Fibroblast of lung (primary cell): ENCODE measurements around the gene MRPL53. TPM values are rescaled to one million over a fixed set of nuclear protein-coding genes. Genes with fewer than 3 reads are reported as not detected.

Experiments
- DNase-seq, 2 donors: peaks; one replicate each; pipeline versions ENCODE4 v3.0.0 to v3.0.0-alpha.2; 2010; ENCODE audit warnings: low read depth in 2 of 2
- H2AFZ ChIP-seq: 2 replicates; pipeline ENCODE4 v1.5.1; 2012; ENCODE audit warnings: low read length, control low read depth, inconsistent platforms
- H3K27ac ChIP-seq: 2 replicates; pipeline ENCODE4 v1.5.1; 2011; ENCODE audit warnings: low read length, control low read depth; ENCODE audit not compliant: insufficient read depth
- H3K27me3 ChIP-seq: 2 replicates; pipeline ENCODE4 v1.5.1; 2011; ENCODE audit warnings: mild to moderate bottlenecking, low read length; ENCODE audit not compliant: control insufficient read depth, insufficient read depth
- H3K36me3 ChIP-seq: 2 replicates; pipeline ENCODE4 v1.5.1; 2011; ENCODE audit warnings: low read length; ENCODE audit not compliant: control insufficient read depth, insufficient read depth
- H3K4me1 ChIP-seq: 2 replicates; pipeline ENCODE4 v1.5.1; 2011; ENCODE audit warnings: low read length; ENCODE audit not compliant: control insufficient read depth, insufficient read depth; ENCODE audit errors: extremely low read depth
- H3K4me2 ChIP-seq: 2 replicates; pipeline ENCODE4 v1.5.1; 2011; ENCODE audit warnings: low read length, control low read depth; ENCODE audit not compliant: insufficient read depth; ENCODE audit errors: extremely low read depth
- H3K4me3 ChIP-seq, 4 experiments: fragments of 200-600 bp in 1 of 4; sonication (generic) in 1 of 4; replicated peaks in 1 of 4; 2 replicates each; pipeline ENCODE4 v1.5.1; 2011 to 2016; ENCODE audit warnings: low read length in 4 of 4, low read depth in 3 of 4, mild to moderate bottlenecking in 3 of 4, control low read depth in 2 of 4, inconsistent platforms in 1 of 4, mixed read lengths in 1 of 4; ENCODE audit not compliant: insufficient read depth in 1 of 4; ENCODE audit errors: control extremely low read depth in 1 of 4
- H3K79me2 ChIP-seq: 2 replicates; pipeline ENCODE4 v1.5.1; 2012; ENCODE audit warnings: mild to moderate bottlenecking, low read length, inconsistent platforms; ENCODE audit not compliant: control insufficient read depth, insufficient read depth
- H3K9ac ChIP-seq: 2 replicates; pipeline ENCODE4 v1.5.1; 2011; ENCODE audit warnings: mild to moderate bottlenecking, low read length, control low read depth; ENCODE audit not compliant: insufficient read depth
- H3K9me3 ChIP-seq: 2 replicates; pipeline ENCODE4 v1.5.1; 2012; ENCODE audit warnings: low read depth, low read length; ENCODE audit not compliant: control insufficient read depth, insufficient read depth
- H4K20me1 ChIP-seq: 2 replicates; pipeline ENCODE4 v1.5.1; 2011; ENCODE audit warnings: low read length; ENCODE audit not compliant: control insufficient read depth, insufficient read depth; ENCODE audit errors: extremely low read depth
- CTCF ChIP-seq, 2 donors: IDR thresholded peaks in 1 of 2; conservative IDR thresholded peaks in 1 of 2; 1 replicate in 1 of 2; 2 replicates in 1 of 2; pipeline ENCODE4 v1.5.1; 2011 to 2012; ENCODE audit warnings: low read length in 2 of 2, control low read depth in 1 of 2, inconsistent platforms in 1 of 2, low read depth in 1 of 2, mild to moderate bottlenecking in 1 of 2
- EZH2 ChIP-seq: IDR thresholded peaks from 2 replicates; pipeline ENCODE4 v1.5.1; 2012; ENCODE audit warnings: low read length, control low read depth, mild to moderate bottlenecking; ENCODE audit errors: missing control alignments
- polyA plus RNA-seq, 2 donors: library from polyadenylated mRNA; depleted of rRNA in 1 of 2; stranded (reverse) in 1 of 2; unstranded in 1 of 2; fragments of >200 nt; gene quantifications; 2 replicates each; pipeline ENCODE4 v1.2.1, GENCODE V29; 2011 to 2012; ENCODE audit warnings: missing spikeins in 1 of 2
- total RNA-seq: library from RNA; depleted of rRNA; stranded (reverse); fragments of >200 nt; gene quantifications from 2 replicates; pipeline ENCODE4 v1.2.1, GENCODE V29; 2014

MRPL53 gene
- total and polyA plus RNA-seq, 2 donors (not counting 1 experiment from before 2014, with no cell fraction given) = 30.1 to 45.4 TPM

- peaks cover 16% of the 10 kb centered on the region for H3K36me3 ChIP-seq
- peak in 1 of 2 donors; percentile 24 for DNase-seq
- no peak overlapping the region for H3K4me3 ChIP-seq
- H3K9me3 ChIP-seq = no peaks in the 10 kb centered on the region
- no peak overlapping the region for H3K9ac ChIP-seq
- H3K79me2 ChIP-seq = no peaks in the 10 kb centered on the region
- H2AFZ ChIP-seq = no peak overlapping the region
- no peaks in the 10 kb centered on the region for H3K27me3 ChIP-seq
- peaks cover 2% of the 10 kb centered on the region for H3K4me1 ChIP-seq
- no peak overlapping the region for H3K27ac ChIP-seq
- no peak overlapping the region for H3K4me2 ChIP-seq
- TF ChIP-seq EZH2 (no peak), CTCF (conservative IDR thresholded peaks at IDR 0.05 in 1 of 2, IDR thresholded peaks at IDR 0.05 in 1 of 2; ENCODE audit: low read depth in 1 of 2, low read length in 2 of 2) (no peak)
- H4K20me1 ChIP-seq = no peaks in the 10 kb centered on the region
Observed at GRCh38 chr2:74429487-74430451, 42.7 kb downstream of the MRPL53 start.

- no peaks in the 10 kb centered on the region for H3K9me3 ChIP-seq
- no peak overlapping the region for H2AFZ ChIP-seq
- H3K4me1 ChIP-seq = peaks cover 2% of the 10 kb centered on the region
- DNase-seq = no peak
- H3K4me3 ChIP-seq = no peak overlapping the region
- no peaks in the 10 kb centered on the region for H4K20me1 ChIP-seq
- TF ChIP-seq CTCF (conservative IDR thresholded peaks at IDR 0.05 in 1 of 2, IDR thresholded peaks at IDR 0.05 in 1 of 2; ENCODE audit: low read depth in 1 of 2, low read length in 2 of 2) (no peak), EZH2 (no peak)
- no peaks in the 10 kb centered on the region for H3K79me2 ChIP-seq
- peaks cover 16% of the 10 kb centered on the region for H3K36me3 ChIP-seq
- no peaks in the 10 kb centered on the region for H3K27me3 ChIP-seq
- H3K9ac ChIP-seq = no peak overlapping the region
- H3K27ac ChIP-seq = no peak overlapping the region
- H3K4me2 ChIP-seq = no peak overlapping the region
Observed at GRCh38 chr2:74428675-74429074, 43.8 kb downstream of the MRPL53 start.

GRCh38 chr2:74427551-74427950 is 44.9 kb downstream of the MRPL53 start:
- Histone ChIP-seq H3K27me3 (no peaks in the 10 kb centered on the region), H3K4me2 (no peak overlapping the region), H3K9ac (no peak overlapping the region), H3K27ac (no peak overlapping the region), H3K4me1 (peaks cover 2% of the 10 kb centered on the region), H3K36me3 (peaks cover 16% of the 10 kb centered on the region), H3K4me3 (no peak overlapping the region), H2AFZ (no peak overlapping the region), H3K79me2 (no peaks in the 10 kb centered on the region), H4K20me1 (no peaks in the 10 kb centered on the region), H3K9me3 (no peaks in the 10 kb centered on the region)
- DNase-seq = no peak
- TF ChIP-seq EZH2 (no peak), CTCF (conservative IDR thresholded peaks at IDR 0.05 in 1 of 2, IDR thresholded peaks at IDR 0.05 in 1 of 2; ENCODE audit: low read depth in 1 of 2, low read length in 2 of 2) (no peak)
